Esophagus (tissue), 2 donors: ENCODE results near the gene PTGER2. TPM values are rescaled to one million over a fixed set of nuclear protein-coding genes. Genes with fewer than 3 reads are reported as not detected.
A peak's percentile ranks its signal among the peaks of the same experiment; 100 is the strongest.

Experiments
- H3K27ac ChIP-seq, 2 donors: one replicate each; pipeline ENCODE4 v1.5.1; 2013; ENCODE audit warnings: low read depth in 2 of 2, mild to moderate bottlenecking in 2 of 2, inconsistent platforms in 1 of 2, low read length in 1 of 2, moderate library complexity in 1 of 2
- H3K27me3 ChIP-seq, 2 donors: one replicate each; pipeline ENCODE4 v1.6.1; 2013; ENCODE audit warnings: low read length in 2 of 2, control low read depth in 1 of 2, mild to moderate bottlenecking in 1 of 2; ENCODE audit not compliant: insufficient read depth in 2 of 2, control insufficient read depth in 1 of 2
- H3K36me3 ChIP-seq, 2 donors: one replicate each; pipeline ENCODE4 v1.6.1; 2013; ENCODE audit warnings: low read length in 1 of 2; ENCODE audit not compliant: control insufficient read depth in 2 of 2, insufficient read depth in 2 of 2
- H3K4me1 ChIP-seq, 2 donors: one replicate each; pipeline ENCODE4 v1.6.1; 2013; ENCODE audit warnings: low read length in 1 of 2; ENCODE audit not compliant: control insufficient read depth in 2 of 2, insufficient read depth in 2 of 2
- H3K4me3 ChIP-seq, 2 donors: one replicate each; pipeline ENCODE4 v1.5.1; 2013; ENCODE audit warnings: low read length in 2 of 2, mild to moderate bottlenecking in 2 of 2, low read depth in 1 of 2, moderate library complexity in 1 of 2
- H3K9me3 ChIP-seq, 2 donors: one replicate each; pipeline ENCODE4 v1.6.1; 2013; ENCODE audit warnings: mild to moderate bottlenecking in 2 of 2, low read depth in 1 of 2, low read length in 1 of 2, moderate library complexity in 1 of 2; ENCODE audit not compliant: control insufficient read depth in 2 of 2, insufficient read depth in 1 of 2
- WGBS, 2 donors: extraction: QIAGEN DNeasy Blood & Tissue Kit; methylation state at CpG; one replicate each; pipeline ENCODE4 v1.1.7; 2013; 5-methylcytosine and 5-hydroxymethylcytosine counted together
- polyA plus RNA-seq, 2 donors: library from polyadenylated mRNA; stranded (reverse); fragments of 200-250 nt; gene quantifications; one replicate each; pipeline ENCODE4 v1.2.3, GENCODE V29; 2013
- donor health status: healthy with polysubstance abuse.
- donor health status: Bipolar disorder and iron deficiency.

PTGER2 gene
- polyA plus RNA-seq, result under 1 TPM; 0.29 to 0.41 TPM

- peaks cover 0 to 10% of the 10 kb centered on the region in 2 donors for H3K4me1 ChIP-seq
- WGBS, 2 donors, result 0 to 2% methylated on average over 72 to 73 of the region's 73 CpGs
- H3K9me3 ChIP-seq, result no peaks in the 10 kb centered on the region
- no peaks in the 10 kb centered on the region for H3K27me3 ChIP-seq
- no peaks in the 10 kb centered on the region for H3K36me3 ChIP-seq
- peak within 1 kb of the TSS; percentile 51 to 53 for H3K4me3 ChIP-seq
- H3K27ac ChIP-seq, result peak within 1 kb of the TSS; percentile 36 to 68
These were observed at the start of gene PTGER2 for GRCh38 chr14:52313903-52314594. Gene PTGER2 (plus strand): TSS chr14:52314312. CDS start chr14:52314549, 237 bp downstream.

GRCh38 chr14:52265253-52265652 lies 48.9 kb upstream of the PTGER2 start:
- H3K27ac ChIP-seq, result no peak overlapping the region
- peaks cover 9 to 11% of the 10 kb centered on the region in 2 donors for H3K27me3 ChIP-seq
- H3K9me3 ChIP-seq, result peaks cover 0 to 3% of the 10 kb centered on the region in 2 donors
- H3K4me3 ChIP-seq, result no peak overlapping the region
- no peaks in the 10 kb centered on the region for H3K36me3 ChIP-seq
- 54 to 71% methylated on average over 5 of the region's 5 CpGs for WGBS, 2 donors
- H3K4me1 ChIP-seq, result peaks cover 0 to 9% of the 10 kb centered on the region in 2 donors

- H3K4me3 ChIP-seq, result no peak overlapping the region
- WGBS, 2 donors, result 35 to 52% methylated on average over 3 of the region's 3 CpGs
- peaks cover 0 to 3% of the 10 kb centered on the region in 2 donors for H3K9me3 ChIP-seq
- H3K4me1 ChIP-seq, result peaks cover 0 to 9% of the 10 kb centered on the region in 2 donors
- H3K27me3 ChIP-seq, result peaks cover 9 to 11% of the 10 kb centered on the region in 2 donors
- H3K27ac ChIP-seq, result no peak overlapping the region
- H3K36me3 ChIP-seq, result no peaks in the 10 kb centered on the region
These were observed 47.9 kb upstream of the PTGER2 start for GRCh38 chr14:52266179-52266578.

GRCh38 chr14:52266782-52267181 lies 47.3 kb upstream of the PTGER2 start:
- Histone ChIP-seq H3K27ac (no peak overlapping the region), H3K36me3 (no peaks in the 10 kb centered on the region)
- 78 to 81% methylated on average over 5 of the region's 5 CpGs for WGBS, 2 donors

GRCh38 chr14:52267501-52268278 lies 46.4 kb upstream of the PTGER2 start, which contains the start of gene PTGDR:
Gene PTGDR (plus strand): TSS chr14:52267698. CDS start chr14:52267815, 117 bp downstream.
- no peaks in the 10 kb centered on the region for H3K36me3 ChIP-seq
- H3K27me3 ChIP-seq, result peaks cover 9 to 11% of the 10 kb centered on the region in 2 donors
- peak within 1 kb of the TSS; percentile 23 to 51 for H3K4me3 ChIP-seq
- no peak within 1 kb of the TSS for H3K27ac ChIP-seq
- peaks cover 0 to 3% of the 10 kb centered on the region in 2 donors for H3K9me3 ChIP-seq
- 3 to 4% methylated on average over 63 of the region's 63 CpGs for WGBS, 2 donors
- H3K4me1 ChIP-seq, result peaks cover 0 to 9% of the 10 kb centered on the region in 2 donors

More at GRCh38 chr14:52266782-52267181, 47.3 kb upstream of the PTGER2 start:
- Histone ChIP-seq H3K9me3 (peaks cover 0 to 3% of the 10 kb centered on the region in 2 donors), H3K27me3 (peaks cover 9 to 11% of the 10 kb centered on the region in 2 donors), H3K4me3 (no peak overlapping the region), H3K4me1 (peaks cover 0 to 9% of the 10 kb centered on the region in 2 donors)

GRCh38 chr14:52268279-52269061 lies 45.6 kb upstream of the PTGER2 start:
- Histone ChIP-seq H3K4me3 (peak overlapping the region; percentile 23 to 51), H3K27ac (no peak overlapping the region), H3K36me3 (no peaks in the 10 kb centered on the region), H3K27me3 (peaks cover 9 to 11% of the 10 kb centered on the region in 2 donors), H3K4me1 (peaks cover 0 to 9% of the 10 kb centered on the region in 2 donors), H3K9me3 (peaks cover 0 to 3% of the 10 kb centered on the region in 2 donors)
- WGBS, 2 donors, result 2% methylated on average over 51 to 54 of the region's 54 CpGs

- Histone ChIP-seq H3K9me3 (peaks cover 0 to 3% of the 10 kb centered on the region in 2 donors), H3K27ac (no peak overlapping the region), H3K4me1 (peaks cover 0 to 9% of the 10 kb centered on the region in 2 donors), H3K4me3 (peak overlapping the region; percentile 23 to 51), H3K36me3 (no peaks in the 10 kb centered on the region), H3K27me3 (peaks cover 9 to 11% of the 10 kb centered on the region in 2 donors)
- 25 to 40% methylated on average over 17 of the region's 17 CpGs for WGBS, 2 donors
These were observed 45.0 kb upstream of the PTGER2 start for GRCh38 chr14:52269100-52269499.

GRCh38 chr14:52269982-52270381 lies 44.1 kb upstream of the PTGER2 start:
- no peak overlapping the region for H3K4me3 ChIP-seq
- WGBS, 2 donors, result 72 to 74% methylated on average over 8 of the region's 8 CpGs
- no peak overlapping the region for H3K27ac ChIP-seq
- H3K27me3 ChIP-seq, result peaks cover 9 to 11% of the 10 kb centered on the region in 2 donors
- H3K9me3 ChIP-seq, result peaks cover 0 to 3% of the 10 kb centered on the region in 2 donors
- peaks cover 0 to 9% of the 10 kb centered on the region in 2 donors for H3K4me1 ChIP-seq
- H3K36me3 ChIP-seq, result no peaks in the 10 kb centered on the region

GRCh38 chr14:52271538-52271937 lies 42.6 kb upstream of the PTGER2 start:
- Histone ChIP-seq H3K27me3 (peaks cover 9 to 11% of the 10 kb centered on the region in 2 donors), H3K9me3 (peaks cover 0 to 3% of the 10 kb centered on the region in 2 donors), H3K36me3 (no peaks in the 10 kb centered on the region), H3K4me1 (peaks cover 0 to 9% of the 10 kb centered on the region in 2 donors), H3K27ac (no peak overlapping the region), H3K4me3 (no peak overlapping the region)
- WGBS, 2 donors, result 82 to 85% methylated on average over 1 of the region's 1 CpG
